Left kidney (tissue), 2 donors: ENCODE measurements around the gene IL18BP. TPM values are rescaled to one million over a fixed set of nuclear protein-coding genes. Genes with fewer than 3 reads are reported as not detected.

ENCODE experiments used
- DNase-seq: peaks from one replicate; pipeline ENCODE4 v3.0.0-alpha.2; 2013
- polyA plus RNA-seq: library from polyadenylated mRNA; unstranded; fragments of 120-200 nt; gene quantifications from one replicate; pipeline ENCODE4 v1.2.1, GENCODE V29; 2013; ENCODE audit not compliant: insufficient read length

The IL18BP gene
- polyA plus RNA-seq, 1 donor: 16.8 TPM

- DNase-seq: peak; percentile 62
Observed at GRCh38 chr11:72041364-72042063, 42.8 kb downstream of the IL18BP start.

GRCh38 chr11:72042064-72042745 lies 43.5 kb downstream of the IL18BP start:
- no peak for DNase-seq

GRCh38 chr11:72045849-72046248 lies 47.1 kb downstream of the IL18BP start:
- DNase-seq: no peak

GRCh38 chr11:72048766-72049460 lies 50.2 kb downstream of the IL18BP start:
- DNase-seq: no peak

Other genes starting within 250 kb of the IL18BP start
- gene DEFB108B, start 165.7 kb upstream of the IL18BP start, polyA plus RNA-seq: 0.23 TPM
- 1.4 TPM for gene DEFB131B, start 120.5 kb upstream of the IL18BP start, polyA plus RNA-seq
- 10.4 TPM for gene XNDC1N, start 70.3 kb upstream of the IL18BP start, polyA plus RNA-seq
- gene RNF121, start 69.9 kb upstream of the IL18BP start, polyA plus RNA-seq: 46.7 TPM
- gene NUMA1, start 81.6 kb downstream of the IL18BP start, polyA plus RNA-seq: 300 TPM
- 33.1 TPM for gene LRRC51, start 81.9 kb downstream of the IL18BP start, polyA plus RNA-seq
- 111 TPM for gene LAMTOR1, start 104.4 kb downstream of the IL18BP start, polyA plus RNA-seq
- not detected for gene TOMT, start 107.0 kb downstream of the IL18BP start, polyA plus RNA-seq
- 51.8 TPM for gene ANAPC15, start 113.8 kb downstream of the IL18BP start, polyA plus RNA-seq
- gene FOLR3, start 136.8 kb downstream of the IL18BP start, polyA plus RNA-seq: 1.1 TPM
- gene FOLR1, start 193.2 kb downstream of the IL18BP start, polyA plus RNA-seq: 50.8 TPM
- 8.7 TPM for gene FOLR2, start 217.9 kb downstream of the IL18BP start, polyA plus RNA-seq
- 178 TPM for gene INPPL1, start 225.9 kb downstream of the IL18BP start, polyA plus RNA-seq
- not detected for gene PHOX2A, start 245.3 kb downstream of the IL18BP start, polyA plus RNA-seq